HepG2 (cell line): ENCODE results near the gene OCLN. TPM values are rescaled to one million over a fixed set of nuclear protein-coding genes. Genes with fewer than 3 reads are reported as not detected.

Source experiments
- ASH2L ChIP-seq: fragments of 300-600, 200-600 bp; sonication (generic); IDR thresholded peaks from 2 replicates; pipeline ENCODE4 v1.7.0; 2017; ENCODE audit warnings: low read depth, mild to moderate bottlenecking, moderate library complexity, mixed read lengths, low read length; ENCODE audit not compliant: insufficient read length
- DNMT1 ChIP-seq: sonication (generic); formaldehyde crosslinking; IDR thresholded peaks from 2 replicates; pipeline ENCODE4 v1.5.1; 2020; ENCODE audit warnings: mild to moderate bottlenecking, missing genetic modification reagents
- HES4 ChIP-seq: sonication (generic); formaldehyde crosslinking; IDR thresholded peaks from 2 replicates; pipeline ENCODE4 v1.9.0; 2021; ENCODE audit warnings: mild to moderate bottlenecking, missing genetic modification reagents, borderline replicate concordance
- HNRNPH1 ChIP-seq: fragments of 200-400 bp; formaldehyde crosslinking; optimal IDR thresholded peaks from 2 replicates; pipeline ENCODE3; 2017; ENCODE audit warnings: mild to moderate bottlenecking, low read depth, low read length
- IKZF4 ChIP-seq: sonication (generic); formaldehyde crosslinking; IDR thresholded peaks from 2 replicates; pipeline ENCODE4 v1.5.1; 2020; ENCODE audit warnings: borderline replicate concordance, mild to moderate bottlenecking, low read depth, missing genetic modification reagents; ENCODE audit errors: not compliant biosample characterization
- JUNB ChIP-seq: sonication (generic); formaldehyde crosslinking; IDR thresholded peaks from 2 replicates; pipeline ENCODE4 v1.8.0; 2022; ENCODE audit warnings: missing genetic modification reagents, mild to moderate bottlenecking, borderline replicate concordance
- MIXL1 ChIP-seq: IDR thresholded peaks from 2 replicates; pipeline ENCODE4 v1.6.1; 2016
- MYC ChIP-seq: sonication (generic); formaldehyde crosslinking; IDR thresholded peaks from 2 replicates; pipeline ENCODE4 v1.9.0; 2021; ENCODE audit warnings: missing genetic modification reagents, borderline replicate concordance
- NR2C2 ChIP-seq: sonication (generic); formaldehyde crosslinking; IDR thresholded peaks from 2 replicates; pipeline ENCODE4 v1.4.0; 2020; ENCODE audit warnings: missing genetic modification reagents, mild to moderate bottlenecking, moderate library complexity, borderline replicate concordance
- POLR2G ChIP-seq: fragments of 200-400 bp; formaldehyde crosslinking; IDR thresholded peaks from 2 replicates; pipeline ENCODE4 v1.6.1; 2018; ENCODE audit warnings: mild to moderate bottlenecking, low read depth, low read length, moderate library complexity
- RFXANK ChIP-seq: IDR thresholded peaks from 2 replicates; pipeline ENCODE4 v1.6.1; 2016
- SPEN ChIP-seq: sonication (generic); formaldehyde crosslinking; IDR thresholded peaks from 2 replicates; pipeline ENCODE4 v1.5.1; 2020; ENCODE audit warnings: low read depth, mild to moderate bottlenecking, missing genetic modification reagents
- SRY ChIP-seq: sonication (generic); formaldehyde crosslinking; IDR thresholded peaks from 2 replicates; pipeline ENCODE4 v1.8.0; 2022; ENCODE audit warnings: mild to moderate bottlenecking, missing genetic modification reagents
- ZBTB42 ChIP-seq: sonication (generic); formaldehyde crosslinking; IDR thresholded peaks from 2 replicates; pipeline ENCODE4 v1.5.0; 2020; ENCODE audit warnings: mild to moderate bottlenecking, missing genetic modification reagents
- ZNF260 ChIP-seq: sonication (generic); formaldehyde crosslinking; IDR thresholded peaks from 2 replicates; pipeline ENCODE4 v1.4.0; 2020; ENCODE audit warnings: missing genetic modification reagents, low read depth, mild to moderate bottlenecking, borderline replicate concordance
- ZNF549 ChIP-seq: sonication (generic); formaldehyde crosslinking; IDR thresholded peaks from 2 replicates; pipeline ENCODE4 v1.5.0; 2020; ENCODE audit warnings: missing genetic modification reagents
- ZNF569 ChIP-seq: sonication (generic); formaldehyde crosslinking; IDR thresholded peaks from 2 replicates; pipeline ENCODE4 v1.5.0; 2020; ENCODE audit warnings: mild to moderate bottlenecking, missing genetic modification reagents, moderate library complexity, borderline replicate concordance
- ZNF720 ChIP-seq: sonication (generic); formaldehyde crosslinking; IDR thresholded peaks from 2 replicates; pipeline ENCODE4 v1.4.0; 2020; ENCODE audit warnings: missing genetic modification reagents
- ZNF761 ChIP-seq: sonication (generic); formaldehyde crosslinking; conservative IDR thresholded peaks from 2 replicates; pipeline ENCODE4 v1.4.0; 2020; ENCODE audit warnings: mild to moderate bottlenecking, missing genetic modification reagents
- ZNF788 ChIP-seq: sonication (generic); formaldehyde crosslinking; IDR thresholded peaks from 2 replicates; pipeline ENCODE4 v1.5.0; 2020; ENCODE audit warnings: mild to moderate bottlenecking, missing genetic modification reagents, borderline replicate concordance
- ZNF816 ChIP-seq: sonication (generic); formaldehyde crosslinking; IDR thresholded peaks from 2 replicates; pipeline ENCODE4 v1.8.0; 2022; ENCODE audit warnings: missing genetic modification reagents, mild to moderate bottlenecking, borderline replicate concordance
- polyA plus RNA-seq, 8 experiments: library from polyadenylated mRNA; depleted of rRNA in 3 of 8; stranded (reverse) in 7 of 8; unstranded in 1 of 8; fragments of >200 nt; fragmentation: Illumina TruSeq in 4 of 8; extraction: Trizol in 4 of 8; gene quantifications; 2 replicates each; pipeline versions ENCODE4 v1.2.1 to v1.2.3, GENCODE V29; 2011 to 2016; ENCODE audit warnings: low read depth in 4 of 8, missing spikeins in 1 of 8, mixed read lengths in 1 of 8; ENCODE audit not compliant: insufficient read depth in 1 of 8
- total RNA-seq, 5 experiments: library from RNA; depleted of rRNA; stranded (reverse); fragments of >200 nt; fragmentation: Illumina TruSeq; extraction: Trizol; gene quantifications; 2 replicates each; pipeline ENCODE4 v1.2.3, GENCODE V29; 2016; ENCODE audit warnings: low read depth in 1 of 5
- TF ChIP-seq, protein P1 (sequence below): sonication (generic); formaldehyde crosslinking; IDR thresholded peaks from 2 replicates; pipeline ENCODE4 v1.5.0; 2020; ENCODE audit warnings: mild to moderate bottlenecking, missing genetic modification reagents
- TF ChIP-seq, protein P2 (sequence below): sonication (generic); formaldehyde crosslinking; IDR thresholded peaks from 2 replicates; pipeline ENCODE4 v1.8.1; 2022; ENCODE audit warnings: low read depth, mild to moderate bottlenecking, missing genetic modification reagents
- TF ChIP-seq, protein P3 (sequence below): sonication (generic); formaldehyde crosslinking; IDR thresholded peaks from 2 replicates; pipeline ENCODE4 v1.4.0; 2020; ENCODE audit warnings: missing genetic modification reagents

OCLN gene
- total and polyA plus RNA-seq, 2 of the 13 experiments (the other 11 are each of a cell fraction or from before 2014, with no cell fraction given), result 24.1 to 34.8 TPM

DNA sequence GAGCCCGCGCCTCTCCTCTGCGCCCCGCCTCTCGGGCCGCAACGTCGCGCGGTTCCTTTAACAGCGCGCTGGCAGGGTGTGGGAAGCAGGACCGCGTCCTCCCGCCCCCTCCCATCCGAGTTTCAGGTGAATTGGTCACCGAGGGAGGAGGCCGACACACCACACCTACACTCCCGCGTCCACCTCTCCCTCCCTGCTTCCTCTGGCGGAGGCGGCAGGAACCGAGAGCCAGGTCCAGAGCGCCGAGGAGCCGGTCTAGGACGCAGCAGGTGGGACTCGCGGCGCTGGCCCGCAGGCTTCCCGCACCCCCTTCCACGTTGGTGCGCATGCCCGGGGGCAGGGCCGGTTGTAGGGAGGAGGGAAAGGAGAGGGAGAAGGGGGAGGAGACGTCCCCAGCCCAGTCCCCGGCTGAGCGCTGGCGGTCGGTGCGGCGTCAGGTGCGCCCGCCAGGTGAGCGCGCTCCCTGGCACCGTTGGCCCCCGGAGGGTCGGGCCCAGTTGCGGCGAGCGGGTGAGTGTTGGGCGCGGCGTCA lies at the start of gene OCLN (continued):
- TF ChIP-seq SPEN (peak; percentile 87), RFXANK (CRISPR knock-in tag) (no peak), ZNF761 (CRISPR knock-in tag) (peak; percentile 65; the same call in 1 of the 2 replicates), ASH2L (peak; percentile 22), ZNF569 (no peak), JUNB (CRISPR knock-in tag) (no peak), NR2C2 (CRISPR knock-in tag) (peak; percentile 56; the same call in 1 of the 2 replicates), ZNF788 (peak; percentile 95), ZNF720 (CRISPR knock-in tag) (no peak), POLR2G (peak; percentile 83), HNRNPH1 (no peak), ZBTB42 (CRISPR knock-in tag) (peak; percentile 56; the same call in 1 of the 2 replicates), SRY (CRISPR knock-in tag) (peak; percentile 91), ZNF260 (CRISPR knock-in tag) (no peak), MIXL1 (no peak), HES4 (CRISPR knock-in tag) (no peak), ZNF549 (no peak), ZNF816 (CRISPR knock-in tag) (peak; percentile 53), MYC (CRISPR knock-in tag) (peak; percentile 83; the same call in 1 of the 2 replicates), DNMT1 (peak; percentile 57; the same call in 1 of the 2 replicates), IKZF4 (peak; percentile 84)
- TF ChIP-seq, protein P1, sequence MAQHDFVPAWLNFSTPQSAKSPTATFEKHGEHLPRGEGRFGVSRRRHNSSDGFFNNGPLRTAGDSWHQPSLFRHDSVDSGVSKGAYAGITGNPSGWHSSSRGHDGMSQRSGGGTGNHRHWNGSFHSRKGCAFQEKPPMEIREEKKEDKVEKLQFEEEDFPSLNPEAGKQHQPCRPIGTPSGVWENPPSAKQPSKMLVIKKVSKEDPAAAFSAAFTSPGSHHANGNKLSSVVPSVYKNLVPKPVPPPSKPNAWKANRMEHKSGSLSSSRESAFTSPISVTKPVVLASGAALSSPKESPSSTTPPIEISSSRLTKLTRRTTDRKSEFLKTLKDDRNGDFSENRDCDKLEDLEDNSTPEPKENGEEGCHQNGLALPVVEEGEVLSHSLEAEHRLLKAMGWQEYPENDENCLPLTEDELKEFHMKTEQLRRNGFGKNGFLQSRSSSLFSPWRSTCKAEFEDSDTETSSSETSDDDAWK, result no peak
- TF ChIP-seq, protein P2, sequence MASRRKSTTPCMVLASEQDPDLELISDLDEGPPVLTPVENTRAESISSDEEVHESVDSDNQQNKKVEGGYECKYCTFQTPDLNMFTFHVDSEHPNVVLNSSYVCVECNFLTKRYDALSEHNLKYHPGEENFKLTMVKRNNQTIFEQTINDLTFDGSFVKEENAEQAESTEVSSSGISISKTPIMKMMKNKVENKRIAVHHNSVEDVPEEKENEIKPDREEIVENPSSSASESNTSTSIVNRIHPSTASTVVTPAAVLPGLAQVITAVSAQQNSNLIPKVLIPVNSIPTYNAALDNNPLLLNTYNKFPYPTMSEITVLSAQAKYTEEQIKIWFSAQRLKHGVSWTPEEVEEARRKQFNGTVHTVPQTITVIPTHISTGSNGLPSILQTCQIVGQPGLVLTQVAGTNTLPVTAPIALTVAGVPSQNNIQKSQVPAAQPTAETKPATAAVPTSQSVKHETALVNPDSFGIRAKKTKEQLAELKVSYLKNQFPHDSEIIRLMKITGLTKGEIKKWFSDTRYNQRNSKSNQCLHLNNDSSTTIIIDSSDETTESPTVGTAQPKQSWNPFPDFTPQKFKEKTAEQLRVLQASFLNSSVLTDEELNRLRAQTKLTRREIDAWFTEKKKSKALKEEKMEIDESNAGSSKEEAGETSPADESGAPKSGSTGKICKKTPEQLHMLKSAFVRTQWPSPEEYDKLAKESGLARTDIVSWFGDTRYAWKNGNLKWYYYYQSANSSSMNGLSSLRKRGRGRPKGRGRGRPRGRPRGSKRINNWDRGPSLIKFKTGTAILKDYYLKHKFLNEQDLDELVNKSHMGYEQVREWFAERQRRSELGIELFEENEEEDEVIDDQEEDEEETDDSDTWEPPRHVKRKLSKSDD (CRISPR knock-in tag), result 0 out of 2 replicates have a peak, but pooled peaks have one; percentile 18
- TF ChIP-seq, protein P3, sequence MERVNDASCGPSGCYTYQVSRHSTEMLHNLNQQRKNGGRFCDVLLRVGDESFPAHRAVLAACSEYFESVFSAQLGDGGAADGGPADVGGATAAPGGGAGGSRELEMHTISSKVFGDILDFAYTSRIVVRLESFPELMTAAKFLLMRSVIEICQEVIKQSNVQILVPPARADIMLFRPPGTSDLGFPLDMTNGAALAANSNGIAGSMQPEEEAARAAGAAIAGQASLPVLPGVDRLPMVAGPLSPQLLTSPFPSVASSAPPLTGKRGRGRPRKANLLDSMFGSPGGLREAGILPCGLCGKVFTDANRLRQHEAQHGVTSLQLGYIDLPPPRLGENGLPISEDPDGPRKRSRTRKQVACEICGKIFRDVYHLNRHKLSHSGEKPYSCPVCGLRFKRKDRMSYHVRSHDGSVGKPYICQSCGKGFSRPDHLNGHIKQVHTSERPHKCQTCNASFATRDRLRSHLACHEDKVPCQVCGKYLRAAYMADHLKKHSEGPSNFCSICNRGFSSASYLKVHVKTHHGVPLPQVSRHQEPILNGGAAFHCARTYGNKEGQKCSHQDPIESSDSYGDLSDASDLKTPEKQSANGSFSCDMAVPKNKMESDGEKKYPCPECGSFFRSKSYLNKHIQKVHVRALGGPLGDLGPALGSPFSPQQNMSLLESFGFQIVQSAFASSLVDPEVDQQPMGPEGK, result peak; percentile 80
